RKO (cell line): Measurements from ENCODE around the gene SPINK1.
"Not testable (repeated sequence)": the region's sequence is repeated elsewhere in the genome, so short reads cannot be mapped to it uniquely, and the experiment has no call there.

ENCODE experiments used
- DNase-seq: peaks from one replicate; pipeline ENCODE4 v3.0.0-alpha.2; 2016; ENCODE audit warnings: low spot score

The SPINK1 gene

GRCh38 chr5:147805030-147805454 lies 26.4 kb downstream of the SPINK1 start:
- no peak for DNase-seq

GRCh38 chr5:147804334-147804733 lies 27.1 kb downstream of the SPINK1 start:
- DNase-seq, result no peak

DNA sequence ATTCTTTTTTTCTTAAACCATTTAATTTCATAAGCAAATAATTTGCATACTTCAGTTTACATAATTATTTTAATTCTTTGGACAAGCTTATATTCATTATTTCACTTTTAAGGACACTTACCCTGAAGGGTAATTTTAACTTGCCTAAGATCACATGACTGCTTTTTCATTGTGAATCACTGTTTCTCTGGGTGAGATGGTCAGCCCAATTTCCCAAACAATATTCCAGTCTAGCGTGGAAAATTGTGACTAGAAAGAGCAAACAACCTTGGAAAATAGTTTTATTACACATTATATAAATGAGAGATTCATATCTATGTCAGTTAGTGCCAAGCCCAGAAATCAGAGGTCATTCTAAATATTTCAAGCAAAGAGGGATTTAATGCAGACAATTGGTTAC lies 27.5 kb downstream of the SPINK1 start:
- DNase-seq, result no peak

- DNase-seq, result not testable (repeated sequence)
These were observed 28.3 kb downstream of the SPINK1 start for GRCh38 chr5:147803161-147803560.

GRCh38 chr5:147801461-147801860 lies 30.0 kb downstream of the SPINK1 start:
- no peak for DNase-seq

DNA sequence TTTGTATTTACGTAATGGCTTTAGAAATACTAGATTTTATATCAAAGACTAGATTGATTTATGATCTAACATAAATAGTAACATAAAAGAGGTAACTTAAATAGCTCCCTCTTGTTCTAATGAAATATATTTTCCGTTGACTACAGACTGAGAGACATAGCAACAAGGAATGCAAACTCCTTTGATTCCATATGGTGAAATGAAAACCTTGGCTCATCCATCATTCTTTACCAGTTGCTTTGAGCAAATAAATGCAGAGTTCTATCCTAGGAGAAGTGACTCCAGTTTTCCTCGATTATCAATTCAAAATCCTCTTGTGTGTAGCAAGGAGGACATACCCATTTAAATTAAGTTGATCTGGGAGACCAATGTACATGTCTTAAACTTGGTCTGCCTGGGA lies 31.0 kb downstream of the SPINK1 start:
- no peak for DNase-seq

DNA sequence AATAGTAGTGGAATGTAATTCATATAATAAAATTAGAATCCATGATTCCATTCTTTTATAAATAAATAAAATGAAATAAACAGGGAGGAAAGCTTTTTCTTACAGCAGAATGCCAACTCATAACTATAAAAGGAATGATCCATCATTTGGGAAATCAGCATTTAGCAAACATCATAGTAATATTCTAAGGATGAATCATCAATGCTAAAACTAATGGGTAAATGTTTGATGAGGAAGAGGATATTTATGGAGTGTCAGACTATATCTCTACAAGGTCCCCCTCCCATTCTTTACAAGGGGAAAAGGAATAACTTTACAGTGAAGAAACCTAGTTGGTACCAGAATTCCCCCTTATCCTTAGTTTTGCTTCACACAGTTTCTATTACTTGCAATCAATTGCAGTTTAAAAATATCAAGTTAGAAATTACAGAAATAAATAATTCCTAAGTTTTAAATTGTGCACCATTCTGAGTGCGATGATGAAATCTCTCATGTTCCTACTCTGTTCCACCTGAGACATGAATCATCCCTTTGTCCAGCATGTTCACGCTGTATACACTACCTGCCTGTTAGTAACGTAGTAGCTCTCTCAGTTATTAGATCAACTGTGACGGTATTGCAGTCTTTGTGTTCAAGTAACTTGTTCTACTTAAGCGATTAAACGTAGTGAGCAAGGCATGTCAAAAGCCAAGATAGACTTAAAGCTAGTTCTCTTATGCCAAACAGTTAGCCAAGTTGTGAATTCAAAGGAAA lies 34.7 kb downstream of the SPINK1 start:
- DNase-seq, result no peak

GRCh38 chr5:147791181-147791580 lies 40.3 kb downstream of the SPINK1 start:
- DNase-seq, result no peak

DNA sequence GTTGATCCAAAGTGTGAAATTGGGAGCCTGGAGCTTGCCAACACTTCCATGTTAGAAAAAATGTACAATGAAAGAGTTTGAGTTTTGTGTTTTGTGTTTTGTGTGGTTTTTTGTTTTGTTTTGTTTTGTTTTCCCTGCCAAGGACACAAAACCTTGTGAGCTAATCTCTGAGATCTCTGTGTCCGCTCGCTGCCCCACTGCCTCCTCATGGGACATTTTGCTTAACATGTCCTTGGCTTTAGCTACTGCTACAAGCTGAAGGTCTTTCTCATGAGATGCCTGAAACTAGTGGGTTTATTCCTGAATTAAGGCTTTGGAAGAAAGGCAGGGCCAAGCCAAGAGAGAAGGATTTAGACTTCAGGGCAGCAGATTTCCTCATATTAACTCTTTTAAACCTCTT lies 41.7 kb downstream of the SPINK1 start:
- DNase-seq, result no peak

DNA sequence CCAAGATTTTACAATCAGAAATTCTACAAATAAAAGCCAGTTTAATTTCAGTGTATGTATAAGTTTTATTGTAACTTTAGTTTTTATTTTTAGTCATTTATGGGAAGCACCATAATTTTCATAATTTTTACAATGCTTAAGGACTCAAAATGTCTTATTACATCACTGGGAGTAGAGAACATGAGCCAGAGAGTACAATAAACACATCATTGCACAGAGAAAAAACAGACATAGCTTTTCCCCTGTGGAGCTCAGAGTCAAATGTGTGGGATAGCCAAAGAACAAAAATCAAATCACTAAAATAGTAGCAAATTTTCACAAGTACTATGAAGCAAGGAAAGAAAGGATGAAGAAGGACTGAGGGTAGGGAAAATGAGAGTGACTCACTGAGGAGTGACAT lies 43.4 kb downstream of the SPINK1 start:
- DNase-seq, result no peak

GRCh38 chr5:147786142-147786541 lies 45.3 kb downstream of the SPINK1 start:
- no peak for DNase-seq

DNA sequence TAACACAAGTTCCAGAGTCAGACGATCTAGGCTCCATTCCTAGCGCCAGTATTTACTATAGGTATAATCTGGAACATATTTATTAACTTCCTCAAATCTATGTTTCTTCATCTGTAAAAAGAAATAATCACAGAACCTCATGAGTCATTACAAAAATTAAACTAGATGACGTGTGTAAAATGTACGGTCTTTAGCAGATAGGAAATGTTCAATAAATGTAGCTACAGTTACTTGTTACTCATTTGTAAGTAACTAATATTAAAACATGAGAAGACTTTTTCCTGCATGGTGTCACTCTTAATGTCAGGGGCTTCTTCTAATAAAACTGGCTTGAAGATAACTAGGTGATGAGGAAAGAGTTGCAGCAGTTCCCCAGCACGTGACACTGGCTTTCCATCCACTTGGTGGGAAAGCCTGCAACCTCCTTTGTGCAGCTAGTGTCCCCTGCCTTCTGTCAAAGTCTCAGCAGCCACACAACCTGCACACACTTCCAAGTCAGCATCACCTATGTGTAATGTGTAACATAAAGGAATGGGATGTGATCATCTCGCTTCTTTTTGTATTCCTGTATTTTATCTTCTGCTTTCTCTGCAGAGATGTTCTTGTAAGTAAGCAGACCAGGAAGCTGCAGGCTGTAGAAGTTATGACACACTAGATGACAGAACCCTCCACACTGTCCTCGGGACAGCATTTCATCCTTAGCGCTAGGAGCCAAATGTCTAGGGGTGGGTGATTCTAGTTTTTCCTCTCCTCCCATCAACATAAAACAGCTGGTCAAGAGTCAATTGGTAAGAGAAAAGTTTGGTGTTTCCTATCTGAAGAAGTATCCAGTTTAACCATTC lies 47.1 kb downstream of the SPINK1 start:
- DNase-seq, result no peak

DNA sequence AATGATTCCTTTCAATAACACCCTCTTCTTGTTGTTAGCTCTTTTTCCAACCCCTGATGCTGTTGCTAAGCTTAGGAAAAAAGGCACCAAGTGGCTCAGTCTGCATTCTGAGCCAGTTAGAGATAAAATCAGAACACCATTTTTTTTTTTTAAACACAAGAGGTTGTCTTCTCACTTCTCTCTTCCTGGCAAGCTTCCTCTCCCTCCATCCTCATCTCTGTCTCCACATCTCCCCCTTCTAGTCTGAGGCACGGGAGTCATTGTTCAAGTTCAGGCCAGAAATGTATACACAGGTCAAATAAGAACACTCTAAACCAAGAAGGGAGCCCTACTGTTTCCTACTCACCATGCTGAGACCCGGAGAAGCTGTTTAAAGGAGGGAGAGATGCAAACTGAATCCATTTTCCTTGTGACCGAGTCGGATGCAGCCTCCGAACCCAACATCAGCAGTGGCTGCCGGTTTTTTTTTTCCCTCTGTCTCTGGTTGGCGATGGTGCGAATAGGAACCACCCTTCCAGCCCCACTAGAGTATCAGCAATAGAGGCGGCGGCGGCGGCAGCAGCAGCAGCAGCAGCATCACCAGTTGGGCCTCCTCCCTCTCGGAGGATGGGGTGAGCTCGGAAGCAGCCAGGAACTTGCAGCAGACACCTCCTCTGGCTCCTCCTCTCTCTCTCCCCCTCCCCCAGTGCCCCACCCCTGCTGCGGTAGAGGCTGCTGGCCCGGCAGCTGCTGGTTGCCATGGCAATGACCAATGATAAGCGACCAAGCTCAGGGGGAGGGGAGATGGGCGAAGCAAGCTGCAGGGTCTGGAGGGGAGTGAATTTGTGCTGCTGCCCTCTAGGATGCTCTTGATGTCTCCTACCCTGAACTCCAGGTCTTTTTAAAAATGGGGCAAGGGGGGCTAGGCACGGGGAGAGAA lies 49.1 kb downstream of the SPINK1 start, which contains the start of gene JAKMIP2:
JAKMIP2 (minus strand) TSS at position 619 of the 919 bp plus-strand sequence. CDS start 110,922 bp downstream, outside the sequence.
- no peak for DNase-seq

DNA sequence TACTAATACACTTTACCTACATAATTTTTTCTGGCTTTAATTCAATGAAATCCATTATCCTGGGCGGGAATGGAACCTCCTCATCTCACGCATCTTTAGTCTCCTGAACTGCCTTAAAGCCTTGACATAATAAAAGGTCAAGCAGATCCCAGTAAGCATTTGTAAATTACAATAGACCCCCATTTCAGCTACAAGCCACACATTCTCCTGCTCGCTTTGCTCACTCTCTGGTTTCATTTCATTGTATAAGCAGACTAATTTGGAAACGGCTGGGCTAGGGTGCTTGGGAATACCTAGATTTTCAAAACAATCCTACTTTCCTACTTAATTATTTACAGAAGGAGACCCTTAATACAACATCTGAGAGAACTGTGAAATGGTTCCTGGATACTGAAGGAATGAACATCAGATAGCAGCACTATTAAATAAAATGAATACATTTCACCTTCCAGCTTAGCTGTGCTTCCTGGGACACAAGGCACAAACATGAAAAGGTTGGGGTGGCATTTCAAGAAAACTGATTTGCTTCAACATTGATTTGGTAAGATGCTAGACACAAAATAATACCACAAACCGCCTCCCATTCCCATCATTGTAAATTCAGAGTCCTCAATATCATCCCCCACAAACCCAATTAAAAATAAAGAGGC lies 50.4 kb downstream of the SPINK1 start:
- DNase-seq, result no peak

GRCh38 chr5:147779694-147780093 lies 51.8 kb downstream of the SPINK1 start:
- no peak for DNase-seq

GRCh38 chr5:147776989-147777388 lies 54.5 kb downstream of the SPINK1 start:
- no peak for DNase-seq
